HG02623 (cell line): ENCODE results near the gene COA7.
"Not testable (repeated sequence)": the region's sequence is repeated elsewhere in the genome, so short reads cannot be mapped to it uniquely, and the experiment has no call there.

Experiments used
- ATAC-seq: cut with Tn5 transposase; IDR thresholded peaks from one replicate; pipeline ENCODE4 v1.9.1; 2021; ENCODE audit warnings: moderate library complexity; ENCODE audit not compliant: unreplicated experiment

The COA7 gene

DNA sequence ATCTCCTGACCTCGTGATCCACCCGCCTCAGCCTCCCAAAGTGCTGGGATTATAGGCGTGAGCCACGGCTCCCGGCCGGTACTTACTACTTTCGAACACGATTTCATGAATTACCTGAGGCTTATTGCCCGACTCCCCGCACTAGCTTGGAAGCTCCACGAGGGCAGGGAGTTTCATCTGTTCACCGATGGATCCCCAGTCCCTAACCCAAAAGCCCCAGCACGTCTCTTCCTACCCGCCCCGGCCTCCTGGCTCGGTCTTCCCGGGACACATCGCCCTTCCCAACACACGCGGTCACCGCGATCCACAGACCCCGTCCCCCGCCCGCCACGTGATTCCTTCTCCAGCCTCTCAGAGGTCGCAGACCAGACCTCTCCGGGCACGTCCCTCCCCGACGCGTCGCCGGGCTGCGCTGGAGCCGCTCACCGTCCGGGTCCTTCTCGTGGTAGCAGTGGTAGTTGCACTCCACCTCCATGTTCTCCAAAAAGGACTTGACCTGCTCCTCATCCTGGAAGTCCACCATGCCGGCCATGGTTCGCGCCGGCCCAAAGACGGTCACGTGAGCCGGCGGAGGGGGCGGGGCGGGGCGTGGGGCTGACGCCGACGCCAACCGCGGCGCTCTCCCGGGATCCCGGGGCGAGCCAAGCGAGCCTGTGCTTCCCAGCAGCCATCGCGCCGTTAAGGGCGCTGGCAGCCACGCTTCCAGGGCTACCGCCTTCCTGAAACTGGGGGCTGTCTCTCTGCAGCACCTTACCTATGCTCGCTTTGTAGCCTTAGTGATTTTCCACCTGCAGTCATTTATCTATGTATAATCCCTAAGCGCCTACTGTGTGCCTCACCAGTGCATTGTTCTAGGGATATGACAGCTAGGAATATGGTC, at the start of gene COA7:
Gene COA7, minus strand, starts transcription at position 553 of the 880 bp plus-strand sequence. Its CDS starts 21 bp downstream, at position 532.
- ATAC-seq: peak; percentile 49

DNA sequence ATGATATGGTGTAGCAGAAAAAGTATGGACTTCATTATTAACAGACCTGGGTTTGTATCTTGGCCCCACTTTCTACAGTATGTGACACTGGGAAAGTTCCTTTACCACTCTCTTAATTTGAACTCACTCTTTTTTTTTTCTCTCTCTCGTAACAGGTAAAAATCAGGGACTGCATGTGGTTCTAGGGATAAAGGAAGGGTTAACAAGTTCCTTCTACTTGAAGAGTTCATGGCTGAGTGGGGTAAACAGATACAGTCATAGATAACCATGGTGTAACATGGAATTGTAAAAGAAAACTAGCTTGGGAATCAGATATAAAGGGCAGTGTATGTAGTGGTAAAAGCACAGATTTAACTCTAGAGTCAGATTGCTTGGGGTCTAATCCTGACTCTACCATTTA, 49.3 kb upstream of the COA7 start:
- ATAC-seq: no peak

DNA sequence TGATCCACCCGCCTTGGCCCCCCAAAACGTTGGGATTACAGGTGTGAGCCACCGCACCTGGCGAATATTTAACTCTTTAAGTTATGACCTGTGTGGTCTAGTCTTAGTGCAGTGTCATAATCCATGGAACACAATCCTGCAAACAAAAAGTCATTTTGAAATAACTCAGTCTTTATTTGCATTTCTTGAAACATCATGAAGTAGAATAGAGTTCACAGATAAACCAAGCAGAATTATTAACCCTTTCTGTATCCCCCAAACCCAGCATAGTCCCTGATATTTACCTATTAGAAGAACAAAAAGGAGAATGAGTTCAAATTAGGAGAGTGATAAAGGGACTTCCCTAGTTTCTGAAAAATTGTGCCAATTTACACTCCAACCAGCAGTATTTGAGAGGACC, 48.0 kb upstream of the COA7 start:
- ATAC-seq: no peak

DNA sequence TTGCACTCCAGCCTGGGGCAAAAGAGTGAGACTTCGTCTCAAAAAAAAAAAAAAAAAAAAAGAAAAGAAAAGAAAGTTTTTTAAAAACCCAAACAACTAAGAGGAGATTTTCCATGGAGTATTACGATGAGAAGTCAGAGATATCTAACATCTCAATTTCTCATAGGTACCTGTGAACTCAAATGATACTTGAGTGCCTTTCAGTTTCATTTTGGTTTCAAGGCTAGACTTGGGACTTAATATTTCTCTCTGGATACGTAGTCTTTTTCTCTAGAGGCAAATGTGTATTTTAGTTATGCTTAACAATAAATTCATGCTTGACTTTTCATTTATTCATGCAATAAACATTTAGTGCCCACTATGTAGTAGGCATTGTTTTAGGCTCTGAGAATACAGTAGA, 43.1 kb upstream of the COA7 start:
- no peak for ATAC-seq

DNA sequence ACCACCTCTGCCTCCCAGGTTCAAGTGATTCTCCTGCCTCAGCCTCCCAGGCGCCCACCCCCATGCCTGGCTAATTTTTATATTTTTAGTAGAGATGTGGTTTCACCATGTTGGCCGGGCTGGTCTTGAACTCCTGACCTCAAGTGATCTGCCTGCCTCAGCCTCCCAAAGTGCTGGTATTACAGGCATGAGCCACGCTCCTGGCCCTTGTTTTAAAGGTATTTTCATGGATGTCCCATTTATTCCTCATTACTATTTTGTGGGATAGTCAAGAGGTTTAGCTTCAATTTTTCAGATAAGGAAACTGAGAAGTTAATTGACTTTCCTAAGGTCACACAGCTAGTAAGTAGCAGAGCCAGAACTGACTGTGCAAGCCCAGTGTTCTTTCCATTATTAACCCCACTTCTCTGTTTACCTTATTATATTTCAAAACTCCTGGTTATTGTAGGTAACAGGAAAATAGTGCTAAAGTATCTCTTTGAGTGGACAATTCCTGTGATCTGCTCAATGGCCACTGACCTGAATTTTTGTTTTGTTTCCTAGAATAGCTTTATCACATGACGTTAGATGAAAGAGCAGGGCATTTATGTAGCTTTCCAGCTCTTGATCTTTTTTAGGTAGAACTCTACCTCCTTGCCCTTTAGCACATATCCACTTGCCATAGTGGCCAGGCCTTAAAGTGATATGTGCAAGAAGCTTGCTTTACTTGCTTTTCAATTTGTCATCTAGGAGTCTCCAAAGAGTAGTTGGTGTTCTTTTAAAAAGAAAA, 41.7 kb upstream of the COA7 start:
- ATAC-seq: no peak

DNA sequence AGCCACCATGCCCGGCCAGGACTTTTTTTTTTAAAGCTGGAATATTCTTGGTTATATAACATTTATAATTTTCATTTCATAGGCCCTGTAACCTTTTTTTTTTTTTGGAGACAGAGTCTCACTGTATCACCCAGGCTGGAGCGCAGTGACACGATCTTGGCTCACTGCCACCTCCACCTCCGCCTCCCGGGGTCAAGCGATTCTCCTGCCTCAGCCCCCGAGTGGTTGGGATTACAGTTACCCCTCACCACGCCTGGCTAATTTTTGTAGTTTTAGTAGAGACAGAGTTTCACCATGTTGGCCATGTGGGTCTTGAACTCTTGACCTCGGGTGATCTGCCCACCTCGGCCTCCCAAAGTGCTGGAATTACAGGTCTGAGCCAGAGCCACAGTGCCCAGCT, 40.7 kb upstream of the COA7 start:
- ATAC-seq: no peak

DNA sequence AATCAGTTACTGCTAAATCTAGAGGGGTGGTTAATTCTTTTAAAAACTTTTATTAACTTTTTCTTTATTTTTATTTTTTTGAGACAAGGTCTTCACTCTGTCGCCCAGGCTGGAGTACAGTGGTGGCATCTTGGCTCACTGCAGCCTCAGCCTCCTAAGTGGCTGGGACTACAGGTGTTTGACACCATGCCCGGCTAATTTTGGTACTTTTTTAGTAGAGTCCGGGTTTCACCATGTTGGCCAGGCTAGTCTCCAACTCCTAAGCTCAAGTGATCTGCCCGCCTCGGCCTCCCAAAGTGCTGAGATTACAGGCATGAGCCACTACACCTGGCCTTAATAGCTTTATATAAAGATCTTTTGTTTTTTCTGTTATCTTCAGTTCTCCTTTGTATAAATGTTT, 40.0 kb upstream of the COA7 start:
- no peak for ATAC-seq

DNA sequence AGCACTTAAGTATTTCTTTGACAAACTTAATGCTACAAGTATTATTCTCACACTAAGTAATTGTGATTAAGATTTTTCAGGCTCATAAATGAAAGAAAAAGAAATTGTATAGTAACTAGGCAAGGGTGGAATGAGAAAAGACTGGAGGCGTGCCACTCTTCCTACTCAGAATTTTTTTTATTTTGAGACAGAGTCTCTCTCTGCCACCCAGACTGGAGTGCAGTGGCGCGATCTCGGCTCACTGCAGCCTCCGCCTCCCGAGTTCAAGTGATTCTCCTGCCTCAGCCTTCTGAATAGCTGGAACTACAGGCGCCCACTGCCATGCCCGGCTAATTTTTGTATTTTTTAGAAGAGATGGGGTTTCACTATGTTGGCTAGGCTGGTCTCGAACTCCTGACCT, 37.2 kb upstream of the COA7 start:
- not testable (repeated sequence) for ATAC-seq

DNA sequence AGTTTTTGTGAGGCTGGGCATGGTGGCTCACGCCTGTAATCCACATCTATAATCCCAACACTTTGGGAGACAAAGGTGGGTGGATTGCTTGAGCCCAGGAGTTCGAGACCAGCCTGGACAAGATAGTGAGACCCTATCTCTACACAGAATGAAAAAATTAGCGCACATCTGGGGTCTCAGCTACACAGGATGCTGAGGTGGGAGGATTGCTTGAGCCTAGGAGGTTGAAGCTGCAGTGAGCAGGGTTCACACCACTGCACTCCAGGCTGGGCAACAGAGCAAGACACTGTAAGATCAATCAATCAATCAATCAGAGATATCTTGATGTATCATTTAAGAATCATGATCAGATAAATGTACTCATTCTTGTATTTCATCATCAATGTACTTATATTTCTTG, 35.2 kb upstream of the COA7 start:
- ATAC-seq: no peak

DNA sequence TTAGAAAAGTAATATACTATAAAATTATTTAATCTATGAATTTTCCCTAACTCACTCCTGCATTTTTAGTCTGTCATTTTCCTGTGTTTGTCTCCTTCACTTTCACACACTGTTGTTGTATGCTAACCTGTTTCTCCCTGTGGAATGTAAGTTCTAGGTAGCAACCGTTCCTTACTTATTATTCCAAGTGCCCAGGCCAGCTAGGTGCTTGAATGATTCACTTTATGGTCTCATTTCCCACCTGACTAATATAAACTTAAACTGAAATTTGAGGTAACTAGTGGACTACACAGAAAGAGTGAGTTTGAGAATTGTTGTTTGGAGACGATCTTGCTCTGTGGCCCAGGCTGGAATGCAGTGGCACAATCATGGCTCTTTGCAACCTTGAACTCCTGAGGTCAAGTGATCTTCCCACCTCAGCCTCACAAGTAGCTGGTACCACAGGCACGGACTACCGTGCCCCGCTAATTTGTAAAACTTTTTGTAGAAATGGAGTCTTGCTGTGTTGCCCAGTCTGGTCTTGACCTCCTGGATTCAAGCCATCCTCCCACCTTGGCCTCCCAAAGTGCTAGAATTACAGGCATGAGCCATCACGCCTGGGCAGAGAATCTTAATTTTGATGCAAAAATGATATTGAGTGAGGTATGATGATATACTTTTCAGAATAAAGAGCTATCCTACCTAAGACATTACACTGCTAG, 30.0 kb upstream of the COA7 start:
- ATAC-seq: no peak

DNA sequence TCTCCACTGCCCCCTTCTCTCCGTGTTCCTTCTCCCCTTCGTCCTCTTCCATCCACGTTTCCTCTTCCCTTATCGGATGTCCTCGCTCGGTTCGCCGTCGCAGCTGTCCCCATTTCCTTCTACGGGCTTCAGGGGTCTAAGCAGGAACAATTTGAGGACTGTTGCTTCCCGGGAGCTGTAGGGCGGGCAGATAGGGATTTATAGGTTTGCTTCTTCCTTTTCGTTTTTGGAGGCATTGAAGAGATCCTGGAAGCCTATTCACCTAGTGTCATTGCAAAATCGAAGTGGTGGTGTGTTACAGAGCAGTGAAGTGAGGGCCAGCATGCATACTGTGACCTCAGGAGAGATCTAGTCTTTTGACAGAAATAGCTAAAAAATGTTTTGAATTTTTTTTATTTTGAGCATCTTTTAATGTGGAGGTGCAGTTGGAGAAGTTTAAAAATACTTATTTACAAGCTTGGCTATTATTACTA, 29.0 kb upstream of the COA7 start:
- ATAC-seq: no peak

DNA sequence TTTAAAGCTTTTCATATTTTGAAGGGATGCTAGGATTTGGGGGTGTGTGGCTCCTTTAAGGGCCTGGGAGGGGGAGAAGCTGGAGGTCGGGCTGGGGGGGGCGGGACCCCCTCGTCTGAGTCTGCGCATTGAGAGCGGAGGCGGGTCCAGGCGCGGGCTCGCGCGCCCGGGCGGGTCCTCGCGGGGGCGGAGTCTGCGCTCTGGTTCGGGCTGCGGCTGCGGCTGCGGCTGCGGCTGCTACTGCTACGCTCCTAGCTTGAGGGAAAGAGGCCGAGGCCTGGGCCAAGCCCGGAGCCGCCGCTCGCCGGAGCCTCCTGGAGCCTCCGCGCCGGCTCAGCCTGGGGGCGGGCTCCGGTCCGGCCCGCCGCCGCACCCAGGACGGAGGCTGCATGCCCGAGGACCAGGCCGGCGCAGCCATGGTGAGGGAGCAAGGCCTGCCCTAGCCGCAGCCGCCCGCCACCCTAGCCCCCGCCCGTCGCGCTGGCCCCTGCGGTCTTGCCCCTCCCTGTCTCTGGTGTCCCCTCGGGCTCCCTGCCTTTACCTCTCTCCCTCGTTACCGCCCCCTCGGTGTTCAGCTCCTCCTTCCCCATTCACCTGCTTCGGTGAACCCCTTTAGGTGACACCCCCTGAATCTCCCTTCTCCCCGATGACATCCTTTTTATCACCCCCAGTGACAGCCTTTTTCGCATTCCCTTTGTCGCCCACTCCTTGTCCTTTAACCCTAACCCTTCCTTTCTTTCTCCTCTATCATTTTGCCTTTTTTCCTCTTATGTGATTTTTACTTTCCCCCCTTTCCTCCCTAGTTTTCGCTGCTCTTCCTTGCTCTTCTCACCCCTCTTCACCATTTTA, 28.3 kb upstream of the COA7 start, which contains the start of gene ZYG11B:
Gene ZYG11B, plus strand, starts transcription at position 189 of the 849 bp plus-strand sequence. Its CDS starts 201 bp downstream, at position 390.
- ATAC-seq: peak; percentile 91

DNA sequence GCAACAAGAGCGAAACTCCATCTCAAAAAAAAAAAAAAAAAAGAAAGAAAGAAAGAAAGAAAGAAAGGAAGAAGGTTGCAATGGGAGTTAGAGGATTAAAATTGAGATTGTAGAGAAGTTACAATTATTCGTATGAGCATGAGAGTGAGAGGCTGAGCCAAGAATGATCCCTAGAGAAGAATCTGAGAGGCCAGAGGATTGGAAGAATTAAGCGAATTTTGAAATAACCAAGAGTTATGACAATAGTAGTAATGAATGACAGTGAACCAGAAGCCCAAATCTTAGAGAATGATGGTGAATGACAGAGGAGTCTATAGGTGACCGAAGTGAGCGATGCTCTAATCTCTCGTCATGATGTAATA, 27.7 kb upstream of the COA7 start:
- no peak for ATAC-seq

DNA sequence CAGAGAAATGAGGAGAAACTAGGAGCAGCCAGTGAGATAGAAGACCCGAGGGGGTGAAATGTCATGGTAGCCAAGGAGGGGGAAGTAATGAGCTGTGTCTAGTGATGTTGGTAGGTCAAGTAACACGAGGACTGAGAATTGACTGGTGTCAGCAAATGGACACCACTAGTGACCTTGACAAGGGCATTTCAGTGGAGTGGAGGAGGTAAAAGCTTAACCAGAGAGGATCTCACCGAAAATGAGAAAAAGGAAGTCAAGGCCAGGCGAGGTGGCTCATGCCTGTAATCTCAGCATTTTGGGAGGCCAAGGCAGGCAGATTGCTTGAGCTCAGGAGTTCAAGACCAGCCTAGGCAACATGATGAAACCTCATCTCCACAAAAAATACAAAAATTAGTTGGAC, 25.1 kb upstream of the COA7 start:
- ATAC-seq: no peak

DNA sequence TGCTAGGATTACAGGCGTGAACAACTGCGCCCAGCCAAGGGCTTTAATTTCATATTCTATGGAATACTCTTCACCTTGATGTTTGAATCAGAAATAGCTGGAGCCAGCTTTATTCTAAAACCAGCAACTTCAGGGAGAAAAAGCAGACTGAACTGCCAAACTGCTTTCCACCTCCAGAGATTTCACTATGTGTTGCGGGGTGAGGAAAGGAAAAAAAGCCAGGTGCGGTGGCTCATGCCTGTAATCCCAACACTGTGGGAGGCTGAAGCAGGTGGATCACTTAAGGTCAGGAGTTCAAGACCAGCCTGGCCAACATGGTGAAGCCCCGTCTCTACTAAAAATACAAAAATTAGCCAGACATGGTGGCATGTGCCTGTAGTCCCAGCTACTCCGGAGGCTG, 17.1 kb upstream of the COA7 start:
- ATAC-seq: not testable (repeated sequence)

DNA sequence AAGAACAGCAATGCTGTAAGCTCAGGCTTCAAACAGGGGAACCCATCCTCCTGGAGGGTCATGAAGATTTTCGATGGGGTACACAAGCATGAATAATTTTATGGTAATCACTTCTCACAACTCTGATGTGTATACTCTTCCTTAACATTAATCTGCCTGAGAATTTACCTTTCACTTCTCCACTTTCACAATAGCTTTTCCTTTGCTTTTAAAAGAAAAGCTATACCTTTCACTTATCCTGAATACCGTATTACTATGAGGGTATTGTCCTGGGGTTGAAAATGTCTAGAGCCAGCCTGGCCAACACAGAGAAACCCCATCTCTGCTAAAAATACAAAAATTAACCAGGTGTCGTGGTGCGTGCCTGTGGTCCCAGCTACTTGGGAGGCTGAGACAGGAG, 15.4 kb upstream of the COA7 start:
- ATAC-seq: no peak

DNA sequence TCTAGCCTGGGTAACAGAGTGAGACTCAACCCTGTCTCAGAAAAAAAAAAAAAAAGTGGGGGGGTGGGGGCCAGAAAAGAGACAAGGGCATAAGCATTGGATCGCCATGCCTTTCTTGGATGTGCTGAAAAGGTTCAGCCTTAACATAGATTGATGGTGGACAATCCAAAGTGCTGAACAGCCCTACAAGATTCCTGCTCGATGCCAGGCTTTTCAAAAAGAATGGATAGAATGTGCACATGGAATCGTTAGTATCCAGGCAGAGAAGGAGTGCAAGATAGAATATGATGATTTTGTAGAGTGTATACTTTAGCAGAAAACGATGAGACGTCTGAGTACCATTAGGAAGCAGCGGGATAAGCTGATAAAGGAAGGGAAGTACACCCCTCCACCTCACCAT, 10.9 kb upstream of the COA7 start:
- ATAC-seq: no peak

DNA sequence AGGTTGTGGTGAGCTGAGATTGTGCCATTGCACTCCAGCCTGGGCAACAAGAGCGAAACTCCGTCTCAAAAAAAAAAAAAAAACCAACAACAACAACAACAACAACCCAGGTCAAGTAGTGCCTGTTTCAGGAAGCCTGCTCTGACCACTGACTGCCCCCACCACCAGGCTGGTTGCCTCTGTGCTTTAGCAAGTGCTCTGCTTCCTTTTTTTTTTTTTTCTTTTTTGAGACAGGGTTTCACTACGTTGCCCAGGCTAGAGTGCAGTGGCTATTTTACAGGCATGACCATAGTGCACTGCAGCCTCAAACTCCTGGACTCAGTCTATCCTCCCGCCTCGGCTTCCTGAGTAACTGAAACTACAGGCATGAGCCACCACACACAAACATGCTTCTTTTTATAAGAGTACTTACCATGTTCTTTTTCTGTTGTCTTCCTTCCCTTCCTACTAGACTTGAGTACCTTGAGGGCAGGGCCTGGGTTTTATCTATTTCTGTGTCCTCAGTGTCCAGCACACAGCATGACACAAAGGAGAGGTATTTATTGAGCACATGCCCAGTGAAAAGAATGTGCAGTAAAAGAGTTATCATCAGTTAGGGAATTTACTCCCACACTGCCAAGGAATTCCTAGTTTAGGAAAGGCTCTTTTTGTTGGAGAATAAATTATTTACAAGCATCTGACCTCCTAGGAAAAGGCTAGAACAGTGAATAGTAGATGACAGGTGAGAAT, 9.9 kb upstream of the COA7 start:
- ATAC-seq: no peak

DNA sequence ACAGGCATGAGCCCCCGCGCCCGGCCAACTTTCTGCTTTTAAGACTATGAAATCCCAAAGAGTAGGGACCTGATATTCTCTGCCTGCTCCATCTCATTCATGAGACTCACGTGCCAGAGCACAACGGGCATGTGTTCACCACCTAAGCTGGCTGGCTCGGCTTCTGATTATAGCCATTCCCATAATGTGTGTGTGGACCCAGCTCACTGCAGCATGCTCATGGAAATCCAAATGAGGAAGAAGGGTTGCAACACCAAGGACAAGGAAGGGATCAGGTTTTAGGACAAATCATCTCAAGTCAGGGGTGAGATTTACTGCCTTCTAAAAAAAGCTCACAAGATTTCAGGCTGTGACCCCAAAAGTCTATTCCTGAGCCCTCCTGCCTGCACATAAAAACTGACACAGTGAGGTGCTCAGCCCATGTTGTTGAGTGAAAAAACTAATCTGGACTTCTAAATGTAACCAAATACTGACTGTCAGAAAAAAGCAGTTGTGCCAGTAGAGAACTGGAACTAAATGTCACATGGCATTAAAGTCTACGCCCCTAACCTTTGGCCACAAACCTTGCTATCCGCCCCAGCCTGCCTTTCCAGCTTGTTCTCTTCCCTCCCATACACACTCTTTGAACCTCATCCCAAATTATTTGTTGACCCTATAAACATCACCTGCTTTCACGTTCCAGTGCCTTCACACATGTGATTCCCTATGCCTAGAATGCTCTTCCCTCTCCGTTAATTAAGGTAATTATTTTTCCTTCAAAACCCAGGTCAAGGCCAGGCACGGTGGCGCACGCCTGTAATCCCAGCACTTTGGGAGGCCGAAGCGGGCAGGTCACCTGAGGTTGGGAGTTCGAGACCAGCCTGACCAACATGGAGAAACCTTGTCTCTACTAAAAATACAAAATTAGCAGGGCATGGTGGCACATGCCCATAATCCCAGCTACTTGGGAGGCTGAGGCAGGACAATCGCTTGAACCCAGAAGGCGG, 9.1 kb upstream of the COA7 start:
- no peak for ATAC-seq
